Mesothelial cell of epicardium (in vitro differentiated cells): Measurements from ENCODE around the gene SDSL. TPM values are rescaled to one million over a fixed set of nuclear protein-coding genes. Genes with fewer than 3 reads are reported as not detected.
A peak's percentile ranks its signal among the peaks of the same experiment; 100 is the strongest.

Experiments
- DNase-seq, 2 experiments: peaks; one replicate each; pipeline ENCODE4 v3.0.0; 2021; ENCODE audit warnings: low spot score in 2 of 2; ENCODE audit not compliant: unreplicated experiment in 2 of 2
- H3K27ac Mint-ChIP-seq: 2 replicates; pipeline ENCODE4 v1.8.0; 2021; ENCODE audit warnings: mixed read lengths
- H3K27me3 Mint-ChIP-seq: 2 replicates; pipeline ENCODE4 v1.8.0; 2021; ENCODE audit warnings: low read depth, mixed read lengths
- H3K36me3 Mint-ChIP-seq: 2 replicates; pipeline ENCODE4 v1.8.0; 2021; ENCODE audit warnings: mixed read lengths
- H3K4me1 Mint-ChIP-seq: 2 replicates; pipeline ENCODE4 v1.8.0; 2021; ENCODE audit warnings: mixed read lengths
- H3K4me3 Mint-ChIP-seq: 2 replicates; pipeline ENCODE4 v1.8.0; 2021; ENCODE audit warnings: mild to moderate bottlenecking, moderate library complexity, mixed read lengths
- H3K9me3 Mint-ChIP-seq: 2 replicates; pipeline ENCODE4 v1.8.0; 2021; ENCODE audit warnings: mixed read lengths
- CTCF ChIP-seq: fragments of 200-600 bp; sonication (generic); IDR thresholded peaks from one replicate; pipeline ENCODE4 v1.5.0; 2021; ENCODE audit warnings: antibody characterized with exemption; ENCODE audit not compliant: unreplicated experiment
- total RNA-seq: library from RNA; stranded (reverse); gene quantifications from 3 replicates; pipeline ENCODE4 v1.2.1, GENCODE V29; 2021

The SDSL gene
- total RNA-seq, 1 donor from 2014 or later = 11.6 TPM

DNA sequence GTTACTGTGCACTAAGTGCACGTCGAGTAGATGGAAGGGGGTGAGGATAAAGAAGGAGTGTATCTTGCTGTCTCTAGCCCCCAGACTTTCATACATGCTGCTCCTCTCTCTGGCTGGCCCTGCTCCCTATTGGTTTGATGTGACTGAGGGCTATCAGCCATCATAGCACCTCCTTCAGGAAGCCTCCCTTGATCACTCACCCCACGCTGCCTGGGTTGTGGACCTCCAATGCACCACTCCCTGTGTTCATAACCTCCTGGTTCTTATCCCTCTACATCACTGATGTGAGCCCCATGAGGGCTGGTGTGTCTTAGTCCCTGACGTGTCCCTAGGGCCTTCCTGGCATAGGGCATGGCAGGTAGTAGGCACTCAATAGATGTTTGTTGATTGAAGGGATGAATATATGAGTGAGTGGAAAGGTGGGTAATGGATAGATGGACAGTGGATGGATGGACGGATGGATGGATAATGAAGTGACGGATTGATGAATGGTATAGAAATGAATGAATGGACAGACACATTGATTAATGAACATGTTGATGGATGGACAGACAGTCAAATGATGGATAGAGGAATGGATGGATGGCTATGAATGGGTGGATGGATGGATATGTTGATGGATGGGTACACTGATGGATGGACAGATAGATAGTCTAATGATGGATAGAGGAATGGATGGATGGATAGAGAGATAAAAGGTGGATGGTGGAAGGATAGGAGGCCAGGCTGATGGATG, 15.0 kb downstream of the SDSL start:
- DNase-seq = no peak
- TF ChIP-seq CTCF = no peak

DNA sequence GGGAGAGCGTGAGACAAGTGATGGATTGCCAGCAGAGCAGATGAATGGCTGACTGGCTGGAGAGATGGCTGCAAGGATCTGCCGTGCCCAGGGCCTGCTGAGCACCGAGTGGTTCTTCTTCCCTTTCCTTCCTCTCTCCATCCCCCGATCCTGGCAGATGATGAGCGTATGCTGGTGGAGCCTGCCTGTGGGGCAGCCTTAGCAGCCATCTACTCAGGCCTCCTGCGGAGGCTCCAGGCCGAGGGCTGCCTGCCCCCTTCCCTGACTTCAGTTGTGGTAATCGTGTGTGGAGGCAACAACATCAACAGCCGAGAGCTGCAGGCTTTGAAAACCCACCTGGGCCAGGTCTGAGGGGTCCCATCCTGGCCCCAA, 15.5 kb downstream of the SDSL start:
- Mint-ChIP-seq H3K9me3 (peaks cover under 1% of the 10 kb centered on the region), H3K4me3 (no peak overlapping the region), H3K27ac (no peak overlapping the region), H3K36me3 (no peaks in the 10 kb centered on the region), H3K4me1 (no peaks in the 10 kb centered on the region), H3K27me3 (peaks cover 24% of the 10 kb centered on the region)
- no peak for TF ChIP-seq CTCF
- DNase-seq = no peak

More for the DNA sequence above, 15.0 kb downstream of the SDSL start:
- Mint-ChIP-seq H3K4me3 (no peak overlapping the region), H3K27me3 (peaks cover 21% of the 10 kb centered on the region), H3K9me3 (peaks cover 4% of the 10 kb centered on the region), H3K27ac (no peak overlapping the region), H3K36me3 (no peaks in the 10 kb centered on the region), H3K4me1 (no peaks in the 10 kb centered on the region)

- H3K27me3 Mint-ChIP-seq = peaks cover 30% of the 10 kb centered on the region
- H3K9me3 Mint-ChIP-seq = no peaks in the 10 kb centered on the region
- H3K36me3 Mint-ChIP-seq = no peaks in the 10 kb centered on the region
- no peak for TF ChIP-seq CTCF
- H3K4me1 Mint-ChIP-seq = no peaks in the 10 kb centered on the region
- no peak for DNase-seq
- no peak overlapping the region for H3K4me3 Mint-ChIP-seq
- H3K27ac Mint-ChIP-seq = no peak overlapping the region
Measured at GRCh38 chr12:113438523-113439300, 16.5 kb downstream of the SDSL start.

DNA sequence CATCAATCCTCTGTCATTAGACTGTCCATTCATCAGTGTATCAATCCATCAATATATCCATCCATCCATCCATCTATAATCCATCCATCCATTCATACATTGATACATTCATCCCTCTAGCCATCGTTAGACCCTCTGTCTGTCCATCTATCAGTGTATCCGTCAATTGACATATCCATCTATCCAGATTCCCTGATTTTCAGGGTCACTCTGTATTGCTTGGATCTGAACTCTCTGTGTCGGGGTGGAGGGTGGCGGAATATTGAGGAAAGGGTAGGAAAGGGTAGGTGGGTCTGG, 17.1 kb downstream of the SDSL start:
- peaks cover 32% of the 10 kb centered on the region for H3K27me3 Mint-ChIP-seq
- H3K27ac Mint-ChIP-seq = no peak overlapping the region
- no peaks in the 10 kb centered on the region for H3K36me3 Mint-ChIP-seq
- no peak overlapping the region for H3K4me3 Mint-ChIP-seq
- no peaks in the 10 kb centered on the region for H3K9me3 Mint-ChIP-seq
- no peaks in the 10 kb centered on the region for H3K4me1 Mint-ChIP-seq
- no peak for TF ChIP-seq CTCF
- no peak for DNase-seq

GRCh38 chr12:113439606-113440030, 17.4 kb downstream of the SDSL start:
- Mint-ChIP-seq H3K4me1 (no peaks in the 10 kb centered on the region), H3K27ac (no peak overlapping the region), H3K9me3 (no peaks in the 10 kb centered on the region), H3K36me3 (no peaks in the 10 kb centered on the region), H3K27me3 (peaks cover 36% of the 10 kb centered on the region), H3K4me3 (no peak overlapping the region)
- peak in 1 of 2 experiments; percentile 69 for DNase-seq
- TF ChIP-seq CTCF = peak; percentile 62
